ENCODE results near the gene LTBP1.

- TF ChIP-seq CTCF (conservative IDR thresholded peaks at IDR 0.05; ENCODE audit: low read length) = no peak
- TF ChIP-seq EZH2phosphoT487 (IDR thresholded peaks at IDR 0.05; ENCODE audit: borderline replicate concordance, low read depth, low read length) = no peak
Measured at GRCh38 chr2:33131749-33132148, 185.0 kb downstream of the LTBP1 start.
